Dendritic cell treated with granulocyte-macrophage colony-stimulating factor and Interleukin-4, amounts not matched to agents 40 ng/mL and 50 ng/mL, for 4 days (primary cell): ENCODE data around the gene ISG15.
A peak's percentile ranks its signal among the peaks of the same experiment; 100 is the strongest.
"Not testable (repeated sequence)": the region's sequence is repeated elsewhere in the genome, so short reads cannot be mapped to it uniquely, and the experiment has no call there.

Experiments
- H3K27ac Mint-ChIP-seq: one replicate; pipeline ENCODE4 v1.8.0; 2022; ENCODE audit warnings: mild to moderate bottlenecking, mixed read lengths
- H3K27me3 Mint-ChIP-seq: one replicate; pipeline ENCODE4 v1.8.0; 2022; ENCODE audit warnings: mild to moderate bottlenecking, mixed read lengths
- H3K36me3 Mint-ChIP-seq: one replicate; pipeline ENCODE4 v1.8.0; 2022; ENCODE audit warnings: low read depth, mixed read lengths
- H3K4me1 Mint-ChIP-seq: one replicate; pipeline ENCODE4 v1.8.0; 2022; ENCODE audit warnings: low read depth, mixed read lengths
- H3K4me3 Mint-ChIP-seq: one replicate; pipeline ENCODE4 v1.8.0; 2022; ENCODE audit warnings: mild to moderate bottlenecking, moderate library complexity, mixed read lengths
- H3K9me3 Mint-ChIP-seq: one replicate; pipeline ENCODE4 v1.8.0; 2022; ENCODE audit warnings: mixed read lengths
- intact Hi-C: fragments of 100-400 bp; cut with micrococcal nuclease; formaldehyde crosslinking; loops from one replicate; pipeline ENCODE4 v1.15.0; 2022

ISG15 gene

GRCh38 chr1:1004780-1005697 lies 8.3 kb upstream of the ISG15 start:
- Mint-ChIP-seq H3K27ac (no peak overlapping the region), H3K4me3 (no peak overlapping the region)
- intact Hi-C loops: no loop called here

GRCh38 chr1:1005774-1006304 lies 7.5 kb upstream of the ISG15 start:
- intact Hi-C loops: no loop called here
- Mint-ChIP-seq H3K4me1 (peaks cover 24% of the 10 kb centered on the region), H3K27me3 (peaks cover 72% of the 10 kb centered on the region), H3K9me3 (no peaks in the 10 kb centered on the region), H3K27ac (no peak overlapping the region), H3K36me3 (no peaks in the 10 kb centered on the region), H3K4me3 (no peak overlapping the region)

More at GRCh38 chr1:1004780-1005697, 8.3 kb upstream of the ISG15 start:
- peaks cover 29% of the 10 kb centered on the region for H3K4me1 Mint-ChIP-seq
- H3K27me3 Mint-ChIP-seq: peaks cover 78% of the 10 kb centered on the region
- H3K9me3 Mint-ChIP-seq: no peaks in the 10 kb centered on the region
- H3K36me3 Mint-ChIP-seq: no peaks in the 10 kb centered on the region

- intact Hi-C loops: no loop called here
- H3K4me1 Mint-ChIP-seq: peaks cover 21% of the 10 kb centered on the region
- H3K27ac Mint-ChIP-seq: no peak overlapping the region
Observed at GRCh38 chr1:1006305-1007159, 6.8 kb upstream of the ISG15 start.

GRCh38 chr1:1010131-1010530 lies 3.2 kb upstream of the ISG15 start:
- Mint-ChIP-seq H3K27me3 (peaks cover 41% of the 10 kb centered on the region), H3K4me1 (peaks cover 25% of the 10 kb centered on the region)
- H3K9me3 Mint-ChIP-seq, H3K36me3 Mint-ChIP-seq, H3K27ac Mint-ChIP-seq, intact Hi-C loops, H3K4me3 Mint-ChIP-seq: not testable (repeated sequence)

More at GRCh38 chr1:1006305-1007159, 6.8 kb upstream of the ISG15 start:
- Mint-ChIP-seq H3K36me3 (no peaks in the 10 kb centered on the region), H3K27me3 (peaks cover 72% of the 10 kb centered on the region), H3K9me3 (no peaks in the 10 kb centered on the region), H3K4me3 (no peak overlapping the region)

GRCh38 chr1:1011396-1011949 lies 1.8 kb upstream of the ISG15 start:
- Mint-ChIP-seq H3K9me3 (no peaks in the 10 kb centered on the region), H3K36me3 (peaks cover 8% of the 10 kb centered on the region), H3K4me3 (no peak overlapping the region), H3K27ac (no peak overlapping the region), H3K27me3 (peaks cover 30% of the 10 kb centered on the region), H3K4me1 (peaks cover 22% of the 10 kb centered on the region)
- intact Hi-C loops: no loop called here

- Mint-ChIP-seq H3K4me1 (peaks cover 22% of the 10 kb centered on the region), H3K27ac (peak overlapping the region; percentile 87), H3K4me3 (peak overlapping the region; percentile 78), H3K27me3 (peaks cover 21% of the 10 kb centered on the region)
- H3K9me3 Mint-ChIP-seq, H3K36me3 Mint-ChIP-seq, intact Hi-C loops: not testable (repeated sequence)
Observed at GRCh38 chr1:1012736-1013104, 577 bp upstream of the ISG15 start.

GRCh38 chr1:1013922-1014648 lies 788 bp downstream of the ISG15 start:
- H3K27me3 Mint-ChIP-seq: peaks cover 14% of the 10 kb centered on the region
- peak overlapping the region; percentile 78 for H3K4me3 Mint-ChIP-seq
- intact Hi-C loops: no loop called here
- no peaks in the 10 kb centered on the region for H3K9me3 Mint-ChIP-seq
- H3K27ac Mint-ChIP-seq: peak overlapping the region; percentile 87
- H3K36me3 Mint-ChIP-seq: peaks cover 8% of the 10 kb centered on the region
- peaks cover 20% of the 10 kb centered on the region for H3K4me1 Mint-ChIP-seq

GRCh38 chr1:1014799-1015681 lies 1.7 kb downstream of the ISG15 start:
- intact Hi-C loops: no loop called here
- Mint-ChIP-seq H3K36me3 (peaks cover 8% of the 10 kb centered on the region), H3K27ac (no peak overlapping the region), H3K9me3 (no peaks in the 10 kb centered on the region), H3K4me3 (no peak overlapping the region), H3K4me1 (peaks cover 17% of the 10 kb centered on the region), H3K27me3 (peaks cover 11% of the 10 kb centered on the region)

- H3K9me3 Mint-ChIP-seq, H3K27ac Mint-ChIP-seq, H3K4me3 Mint-ChIP-seq, intact Hi-C loops: not testable (repeated sequence)
- H3K4me1 Mint-ChIP-seq: peaks cover 35% of the 10 kb centered on the region
- H3K36me3 Mint-ChIP-seq: peaks cover 16% of the 10 kb centered on the region
- peaks cover 21% of the 10 kb centered on the region for H3K27me3 Mint-ChIP-seq
Observed at GRCh38 chr1:1017397-1018320, 4.4 kb downstream of the ISG15 start.

GRCh38 chr1:1018321-1018685 lies 5.0 kb downstream of the ISG15 start:
- not testable (repeated sequence) for H3K9me3 Mint-ChIP-seq

GRCh38 chr1:1019122-1019999 lies 6.1 kb downstream of the ISG15 start:
- peak overlapping the region; percentile 66 for H3K4me3 Mint-ChIP-seq
- intact Hi-C loops: no loop called here
- H3K4me1 Mint-ChIP-seq: peaks cover 31% of the 10 kb centered on the region
- H3K9me3 Mint-ChIP-seq: no peaks in the 10 kb centered on the region
- H3K27me3 Mint-ChIP-seq: peaks cover 36% of the 10 kb centered on the region
- H3K27ac Mint-ChIP-seq: peak overlapping the region; percentile 13
- peaks cover 21% of the 10 kb centered on the region for H3K36me3 Mint-ChIP-seq

More at GRCh38 chr1:1018321-1018685, 5.0 kb downstream of the ISG15 start:
- H3K4me3 Mint-ChIP-seq, H3K27ac Mint-ChIP-seq, intact Hi-C loops: not testable (repeated sequence)
- H3K36me3 Mint-ChIP-seq: peaks cover 19% of the 10 kb centered on the region
- H3K27me3 Mint-ChIP-seq: peaks cover 27% of the 10 kb centered on the region
- peaks cover 41% of the 10 kb centered on the region for H3K4me1 Mint-ChIP-seq
